BJ (cell line): ENCODE results near the gene BTBD16. TPM values are rescaled to one million over a fixed set of nuclear protein-coding genes. Genes with fewer than 3 reads are reported as not detected.

Experiments used
- CTCF ChIA-PET: fragments of 350-600 bp; formaldehyde crosslinking; extraction: SDS; loops from one replicate; lab custom pipeline; 2021; ENCODE audit warnings: antibody characterized with exemption, inconsistent platforms; lab: Yijun Ruan, JAX
- POLR2A ChIA-PET: fragments of 300-600 bp; sonication (Branson Sonifier 250); formaldehyde crosslinking; extraction: SDS; loops from one replicate; lab custom pipeline; 2021; ENCODE audit warnings: antibody characterized with exemption; lab: Charles Lee
- DNase-seq: peaks from one replicate; pipeline ENCODE4 v3.0.0-alpha.2; 2011; ENCODE audit warnings: low read depth
- H3K27me3 ChIP-seq: 2 replicates; pipeline ENCODE4 v1.6.0; 2011; ENCODE audit warnings: low read length; ENCODE audit not compliant: control insufficient read depth, insufficient read depth
- H3K36me3 ChIP-seq: 2 replicates; pipeline ENCODE4 v1.5.1; 2011; ENCODE audit warnings: low read length; ENCODE audit not compliant: control insufficient read depth, insufficient read depth
- H3K4me3 ChIP-seq: 2 replicates; pipeline ENCODE4 v1.5.1; 2011; ENCODE audit warnings: low read depth, mild to moderate bottlenecking, control low read depth, low read length
- polyA plus RNA-seq: library from polyadenylated mRNA; depleted of rRNA; stranded (reverse); fragments of >200 nt; gene quantifications from 2 replicates; pipeline ENCODE4 v1.2.3, GENCODE V29; 2011
- TF ChIP-seq, protein P1 (sequence below): IDR thresholded peaks from 2 replicates; pipeline ENCODE4 v1.5.1; 2011; ENCODE audit warnings: low read depth, mild to moderate bottlenecking, control low read depth, inconsistent platforms, low read length, moderate library complexity; ENCODE audit not compliant: insufficient read depth

BTBD16 gene
- polyA plus RNA-seq, 1 experiment, result not detected

DNA sequence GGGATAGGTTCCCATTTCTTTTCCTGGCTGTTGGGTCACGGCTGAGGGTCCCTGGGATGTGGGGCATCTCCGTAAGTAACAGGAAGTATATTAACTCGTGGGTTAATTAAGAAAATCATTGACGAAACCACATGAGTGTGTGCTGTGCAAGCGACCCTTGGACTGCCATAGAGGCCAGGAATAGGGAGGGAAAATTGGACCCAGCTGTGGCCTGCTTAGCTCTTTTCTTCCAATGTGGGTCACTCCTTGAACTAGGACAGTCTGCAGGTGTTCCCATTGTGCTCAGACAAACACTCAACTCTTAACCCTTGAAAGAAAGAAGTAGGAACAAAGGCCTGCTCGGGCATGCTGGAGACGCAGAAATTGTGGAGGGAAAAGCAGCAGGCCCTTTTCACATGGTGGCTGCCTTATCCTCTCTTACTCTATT, 77.9 kb downstream of the BTBD16 start:
- ChIA-PET POLR2A (no interaction called here), CTCF (no interaction called here)
- Histone ChIP-seq H3K27me3 (no peaks in the 10 kb centered on the region), H3K4me3 (no peak overlapping the region), H3K36me3 (no peaks in the 10 kb centered on the region)
- TF ChIP-seq, protein P1, sequence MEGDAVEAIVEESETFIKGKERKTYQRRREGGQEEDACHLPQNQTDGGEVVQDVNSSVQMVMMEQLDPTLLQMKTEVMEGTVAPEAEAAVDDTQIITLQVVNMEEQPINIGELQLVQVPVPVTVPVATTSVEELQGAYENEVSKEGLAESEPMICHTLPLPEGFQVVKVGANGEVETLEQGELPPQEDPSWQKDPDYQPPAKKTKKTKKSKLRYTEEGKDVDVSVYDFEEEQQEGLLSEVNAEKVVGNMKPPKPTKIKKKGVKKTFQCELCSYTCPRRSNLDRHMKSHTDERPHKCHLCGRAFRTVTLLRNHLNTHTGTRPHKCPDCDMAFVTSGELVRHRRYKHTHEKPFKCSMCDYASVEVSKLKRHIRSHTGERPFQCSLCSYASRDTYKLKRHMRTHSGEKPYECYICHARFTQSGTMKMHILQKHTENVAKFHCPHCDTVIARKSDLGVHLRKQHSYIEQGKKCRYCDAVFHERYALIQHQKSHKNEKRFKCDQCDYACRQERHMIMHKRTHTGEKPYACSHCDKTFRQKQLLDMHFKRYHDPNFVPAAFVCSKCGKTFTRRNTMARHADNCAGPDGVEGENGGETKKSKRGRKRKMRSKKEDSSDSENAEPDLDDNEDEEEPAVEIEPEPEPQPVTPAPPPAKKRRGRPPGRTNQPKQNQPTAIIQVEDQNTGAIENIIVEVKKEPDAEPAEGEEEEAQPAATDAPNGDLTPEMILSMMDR, result no peak
- DNase-seq, result no peak

DNA sequence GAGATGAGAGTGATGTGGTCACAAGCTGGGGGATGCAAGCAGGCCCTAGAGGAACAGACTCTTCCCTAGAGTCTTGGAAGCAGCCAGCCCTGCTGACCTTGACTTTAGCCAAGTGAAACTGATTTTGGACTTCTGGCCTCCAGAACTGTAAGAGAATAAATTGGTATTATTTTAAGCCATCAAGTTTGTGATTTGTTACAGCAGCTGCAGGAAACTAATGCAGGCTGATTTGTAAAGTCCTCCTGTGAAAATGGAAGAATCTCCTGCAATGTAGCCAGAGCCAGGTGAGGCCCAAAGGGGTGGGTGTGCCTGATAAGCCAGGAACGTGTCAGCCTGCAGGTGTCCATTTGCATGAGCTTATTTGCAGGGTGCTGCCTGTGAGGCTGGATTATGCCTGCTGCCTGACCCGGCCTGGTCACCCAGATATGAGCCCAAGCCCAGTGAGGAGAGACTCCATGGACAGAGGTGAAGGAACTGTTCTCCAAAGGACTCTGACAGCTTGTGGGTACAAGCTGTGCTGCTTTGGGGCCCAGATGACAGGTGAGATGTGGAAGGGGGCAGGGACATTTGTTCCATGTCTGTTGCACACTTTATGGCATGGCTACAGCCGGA, 78.8 kb downstream of the BTBD16 start:
- ChIA-PET POLR2A (no interaction called here), CTCF (no interaction called here)
- Histone ChIP-seq H3K4me3 (no peak overlapping the region), H3K27me3 (no peaks in the 10 kb centered on the region), H3K36me3 (no peaks in the 10 kb centered on the region)
- no peak for DNase-seq
- TF ChIP-seq, protein P1, result no peak

DNA sequence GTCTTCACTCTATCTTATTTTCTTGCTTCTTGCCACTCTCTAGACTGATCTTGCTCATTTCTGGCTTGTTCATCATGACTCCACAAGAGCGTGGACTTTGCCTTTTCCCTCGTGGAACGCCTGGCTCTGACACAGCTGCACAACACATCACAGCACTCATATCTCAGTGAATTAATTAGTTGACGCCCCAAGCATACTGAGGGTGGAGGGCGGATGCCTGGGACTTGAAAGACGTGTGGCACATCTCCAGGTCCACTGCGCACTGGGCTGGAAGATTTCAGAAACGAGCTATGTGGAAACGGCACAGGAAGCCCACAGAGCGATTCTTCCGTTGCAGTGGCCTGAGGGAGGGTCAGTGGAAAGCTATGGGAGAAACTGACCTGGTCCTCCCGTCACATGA, 79.8 kb downstream of the BTBD16 start:
- H3K27me3 ChIP-seq, result no peaks in the 10 kb centered on the region
- H3K4me3 ChIP-seq, result no peak overlapping the region
- ChIA-PET POLR2A (no interaction called here), CTCF (interaction anchor here (0.7 to 1.0 kb wide), 2 partner anchors 8 to 78 kb away, joined by 3 to 4 read pairs; no protein-coding TSS in a partner anchor)
- TF ChIP-seq, protein P1, result no peak
- DNase-seq, result no peak
- H3K36me3 ChIP-seq, result no peaks in the 10 kb centered on the region

DNA sequence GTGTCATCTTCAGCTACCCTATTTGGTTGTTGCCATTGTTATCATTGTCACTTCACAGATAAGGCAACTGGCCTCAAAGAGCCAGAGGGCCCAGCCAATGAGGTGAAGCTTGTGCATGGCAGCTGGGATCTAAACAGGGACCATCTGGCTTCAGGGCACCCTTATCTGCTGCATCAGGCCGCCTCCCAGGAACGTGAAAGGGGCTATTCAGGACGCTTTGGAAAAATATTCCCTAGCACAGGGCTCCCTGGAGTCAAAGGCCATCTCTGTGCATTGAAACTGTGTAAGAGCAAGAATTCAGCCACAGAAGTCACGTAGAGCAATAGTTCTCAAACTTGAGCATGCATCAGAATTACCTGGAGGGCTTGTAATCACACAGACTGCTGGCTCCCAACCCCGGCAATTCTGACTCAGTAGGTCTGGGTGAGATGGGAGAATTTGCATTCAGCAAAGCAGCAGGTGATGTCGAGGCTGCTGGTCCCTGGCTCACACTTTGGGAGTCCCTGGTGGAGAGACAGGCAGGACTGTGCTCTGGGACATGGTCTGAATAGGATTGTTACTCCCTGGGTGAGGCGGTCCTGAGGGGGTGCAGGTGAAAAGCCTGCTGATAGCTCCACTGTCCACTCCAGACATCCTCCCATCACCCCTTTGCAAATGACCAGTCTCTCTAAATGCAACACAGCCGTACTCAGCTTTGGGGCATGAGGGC, 81.9 kb downstream of the BTBD16 start:
- POLR2A ChIA-PET, result no interaction called here
- no peaks in the 10 kb centered on the region for H3K36me3 ChIP-seq
- H3K27me3 ChIP-seq, result peaks cover 3% of the 10 kb centered on the region; the same call in 1 of the 2 replicates
- H3K4me3 ChIP-seq, result no peak overlapping the region
- TF ChIP-seq, protein P1, result no peak
- DNase-seq, result no peak
- CTCF ChIA-PET, result interaction anchor here (0.6 to 1.7 kb wide), 6 partner anchors 9 to 213 kb away, joined by 3 to 7 read pairs (median 4); no protein-coding TSS in a partner anchor

DNA sequence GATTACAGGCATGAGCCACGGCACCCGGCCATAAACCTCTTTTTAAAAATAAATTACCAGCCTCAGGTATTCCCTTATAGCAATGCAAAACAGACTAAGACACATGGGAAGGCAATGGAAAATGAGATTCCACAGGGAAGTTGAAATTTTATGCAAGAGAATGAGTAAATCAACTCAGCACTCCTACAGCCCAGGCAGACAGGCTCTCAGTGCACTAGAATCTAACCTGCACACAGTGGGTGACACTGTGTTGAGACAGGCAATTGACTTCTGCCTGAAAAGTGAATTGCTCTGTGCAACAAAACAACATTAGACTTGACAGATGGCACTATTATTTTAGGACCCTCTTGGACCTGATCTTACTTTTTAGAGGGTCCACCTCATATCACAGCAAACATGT, 83.3 kb downstream of the BTBD16 start:
- H3K27me3 ChIP-seq, result peaks cover 3% of the 10 kb centered on the region; the same call in 1 of the 2 replicates
- H3K4me3 ChIP-seq, result no peak overlapping the region
- CTCF ChIA-PET, result interaction anchor here (1.2 to 1.7 kb wide), 2 partner anchors 12 to 211 kb away, joined by 7 read pairs; no protein-coding TSS in a partner anchor
- TF ChIP-seq, protein P1, result no peak
- POLR2A ChIA-PET, result no interaction called here
- DNase-seq, result no peak
- no peaks in the 10 kb centered on the region for H3K36me3 ChIP-seq
